Measurements from ENCODE around the gene PPP1R9A.

DNA sequence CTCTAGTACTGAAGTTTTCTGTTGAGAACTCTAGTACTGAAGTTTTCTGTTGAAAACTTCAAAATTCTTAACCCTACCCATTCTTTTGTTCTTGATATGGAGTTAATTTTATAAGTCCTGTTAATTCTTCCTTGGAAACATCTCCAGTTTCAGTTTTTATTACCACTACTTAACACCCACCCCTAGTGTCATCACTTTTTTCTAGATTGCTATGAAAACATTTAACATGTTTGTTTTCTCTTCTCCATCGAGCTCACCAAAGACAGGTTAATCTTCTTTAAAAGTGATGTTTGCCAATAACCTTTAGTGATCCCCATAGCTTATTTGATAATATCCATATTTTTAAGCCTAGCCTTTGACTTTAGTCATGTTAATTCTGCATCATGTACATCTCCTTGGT, 147.9 kb downstream of the PPP1R9A start:
- TF ChIP-seq, protein P1, sequence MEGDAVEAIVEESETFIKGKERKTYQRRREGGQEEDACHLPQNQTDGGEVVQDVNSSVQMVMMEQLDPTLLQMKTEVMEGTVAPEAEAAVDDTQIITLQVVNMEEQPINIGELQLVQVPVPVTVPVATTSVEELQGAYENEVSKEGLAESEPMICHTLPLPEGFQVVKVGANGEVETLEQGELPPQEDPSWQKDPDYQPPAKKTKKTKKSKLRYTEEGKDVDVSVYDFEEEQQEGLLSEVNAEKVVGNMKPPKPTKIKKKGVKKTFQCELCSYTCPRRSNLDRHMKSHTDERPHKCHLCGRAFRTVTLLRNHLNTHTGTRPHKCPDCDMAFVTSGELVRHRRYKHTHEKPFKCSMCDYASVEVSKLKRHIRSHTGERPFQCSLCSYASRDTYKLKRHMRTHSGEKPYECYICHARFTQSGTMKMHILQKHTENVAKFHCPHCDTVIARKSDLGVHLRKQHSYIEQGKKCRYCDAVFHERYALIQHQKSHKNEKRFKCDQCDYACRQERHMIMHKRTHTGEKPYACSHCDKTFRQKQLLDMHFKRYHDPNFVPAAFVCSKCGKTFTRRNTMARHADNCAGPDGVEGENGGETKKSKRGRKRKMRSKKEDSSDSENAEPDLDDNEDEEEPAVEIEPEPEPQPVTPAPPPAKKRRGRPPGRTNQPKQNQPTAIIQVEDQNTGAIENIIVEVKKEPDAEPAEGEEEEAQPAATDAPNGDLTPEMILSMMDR (IDR thresholded peaks at IDR 0.05) = no peak
- TF ChIP-seq POLR2A (IDR thresholded peaks at IDR 0.05) = no peak

Data from sigmoid colon (tissue), 3 donors.